Heart left ventricle (tissue), 13 donors: ENCODE measurements around the gene H19.

ENCODE experiments used
- CTCF ChIP-seq, 12 donors: fragments of 200-600 bp; sonication (generic) in 4 of 12; IDR thresholded peaks; one replicate each; pipeline versions ENCODE4 v1.5.0 to v1.8.0; 2018 to 2022; ENCODE audit warnings: antibody characterized with exemption in 12 of 12, mild to moderate bottlenecking in 5 of 12
- POLR2A ChIP-seq, 2 donors: fragments of 450-650 bp; IDR thresholded peaks; one replicate each; pipeline ENCODE4 v1.6.1; 2017; ENCODE audit warnings: antibody characterized with exemption in 2 of 2, mild to moderate bottlenecking in 2 of 2, moderate library complexity in 2 of 2
- donor health status: ischemic (EF 13 %, LVEDD 7.1; RV severe dilation, severe dysfunction).
- donor health status: DM: no; HTN: yes; CAD: no.
- donor health status: DM: no; HTN: no; CAD: no.
- donor health status: ischemic (EF 25% LVEDD 6.9; RV normal size, moderate dysfunction).
- donor health status: ischemic (EF 25% LVEDD 5.7; RV mildly dilated, moderate dysfunction).
- donor health status: ischemic (EF 35%, LVEDD 5.7; RV mildly dilated, moderate dysfunction).
- donor health status: nonischemic (EF 11% LVEDD 7.7; RV severe dilation, severe dysfunction).
- donor health status: DM: yes; HTN: yes; CAD: no.
- donor health status: PGD.
- donor health status: ischemic (EF 29% LVEDD 5.4; RV normal size, mild dysfunction).
- donor health status: nonischemic (EF 23%, LVEDD 6.1; RV moderate dilation, normal function).

- TF ChIP-seq CTCF (IDR thresholded peaks at IDR 0.05) (no peak), POLR2A (IDR thresholded peaks at IDR 0.05) (no peak)
Observed at GRCh38 chr11:1989953-1990352, 7.7 kb downstream of the H19 start.
